GM19372 (cell line): ENCODE results near the gene GPRC5C.

ENCODE experiments used
- ATAC-seq: cut with Tn5 transposase; IDR thresholded peaks from one replicate; pipeline ENCODE4 v1.9.1; 2021; ENCODE audit warnings: mild to moderate bottlenecking, low read depth, moderate library complexity; ENCODE audit not compliant: unreplicated experiment

Gene GPRC5C, protein sequence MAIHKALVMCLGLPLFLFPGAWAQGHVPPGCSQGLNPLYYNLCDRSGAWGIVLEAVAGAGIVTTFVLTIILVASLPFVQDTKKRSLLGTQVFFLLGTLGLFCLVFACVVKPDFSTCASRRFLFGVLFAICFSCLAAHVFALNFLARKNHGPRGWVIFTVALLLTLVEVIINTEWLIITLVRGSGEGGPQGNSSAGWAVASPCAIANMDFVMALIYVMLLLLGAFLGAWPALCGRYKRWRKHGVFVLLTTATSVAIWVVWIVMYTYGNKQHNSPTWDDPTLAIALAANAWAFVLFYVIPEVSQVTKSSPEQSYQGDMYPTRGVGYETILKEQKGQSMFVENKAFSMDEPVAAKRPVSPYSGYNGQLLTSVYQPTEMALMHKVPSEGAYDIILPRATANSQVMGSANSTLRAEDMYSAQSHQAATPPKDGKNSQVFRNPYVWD

DNA sequence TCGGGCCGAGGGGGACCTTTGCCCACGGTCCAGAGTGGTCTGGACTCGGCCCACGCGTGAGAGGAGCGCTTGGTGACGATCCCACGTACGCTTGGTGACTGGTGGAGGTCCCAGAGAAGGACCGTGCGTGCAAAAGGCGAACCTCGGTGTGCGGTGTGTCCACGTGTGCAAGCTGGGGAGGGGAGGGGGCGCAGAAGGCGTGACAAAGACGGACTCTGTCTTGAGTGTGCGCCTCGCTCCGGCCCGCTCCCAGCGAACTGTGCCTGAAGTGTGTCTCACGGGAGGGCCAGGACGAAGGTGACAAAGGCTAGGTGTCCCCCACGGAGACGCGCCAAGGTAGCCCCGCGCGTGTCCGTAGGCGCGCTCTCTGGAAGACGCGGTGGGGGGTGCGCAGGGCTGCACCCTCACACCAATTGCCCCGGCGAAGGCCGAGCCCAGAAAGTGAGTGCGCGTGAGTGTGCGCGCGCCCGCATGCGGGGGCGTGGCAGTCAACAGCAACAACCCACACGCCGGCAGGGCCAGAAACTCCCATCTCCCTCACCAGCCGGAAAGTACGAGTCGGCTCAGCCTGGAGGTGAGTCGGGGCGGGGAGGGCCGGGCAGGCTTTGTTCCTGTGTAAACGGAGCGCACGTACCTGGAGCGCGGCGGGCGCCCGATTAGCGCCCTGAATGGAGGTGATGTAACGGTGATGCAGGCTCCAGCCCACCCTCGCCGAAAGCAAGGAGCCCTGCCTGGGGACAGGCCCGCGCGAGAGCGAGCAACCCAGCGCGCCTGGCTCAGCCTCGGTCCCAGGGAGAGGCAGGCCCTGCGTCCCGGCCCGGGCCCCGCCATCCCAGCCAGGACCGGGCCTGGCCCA lies at the start of gene GPRC5C:
Gene GPRC5C (plus strand): TSS at position 521 of the 856 bp plus-strand sequence. CDS start 7,689 bp downstream, outside the sequence.
- ATAC-seq = no peak

DNA sequence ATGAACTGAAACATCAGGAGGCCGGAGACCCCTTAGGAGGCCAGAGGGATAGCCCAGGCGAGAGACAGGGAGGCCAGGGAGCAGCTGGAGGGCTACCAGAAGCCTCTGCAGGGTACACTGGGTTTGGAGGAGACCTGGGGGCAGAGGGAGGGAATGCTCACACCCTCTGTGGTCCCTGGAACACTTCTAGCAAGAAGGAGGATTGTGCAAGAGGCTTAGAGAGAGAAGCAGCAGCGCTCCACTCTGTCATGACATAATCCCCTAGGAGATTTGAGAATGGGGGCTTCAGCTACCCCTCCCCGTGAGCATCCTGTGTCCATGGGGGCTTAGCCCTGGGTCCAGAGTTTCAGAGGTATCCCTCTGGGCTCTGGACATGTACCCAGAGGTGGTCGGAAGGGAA lies 48.7 kb upstream of the GPRC5C start:
- no peak for ATAC-seq

DNA sequence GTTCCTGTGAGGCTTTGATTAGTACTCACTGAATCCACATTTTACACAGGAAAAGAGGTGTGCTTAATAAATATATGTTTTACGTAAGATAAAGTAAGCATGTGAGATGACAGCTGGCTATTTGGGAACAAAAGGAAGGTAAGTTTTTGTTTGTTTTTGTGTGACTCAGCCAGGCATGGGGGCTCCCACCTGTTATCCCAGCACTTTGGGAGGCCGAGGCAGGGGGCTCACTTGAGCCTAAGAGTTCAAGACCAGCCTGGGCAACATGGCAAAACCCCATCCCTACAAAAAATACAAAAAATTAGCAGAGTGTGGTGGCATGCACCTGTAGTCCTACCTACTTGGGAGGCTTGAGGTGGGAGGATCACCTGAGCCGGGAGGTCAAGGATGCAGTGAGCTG lies 46.7 kb upstream of the GPRC5C start:
- no peak for ATAC-seq

DNA sequence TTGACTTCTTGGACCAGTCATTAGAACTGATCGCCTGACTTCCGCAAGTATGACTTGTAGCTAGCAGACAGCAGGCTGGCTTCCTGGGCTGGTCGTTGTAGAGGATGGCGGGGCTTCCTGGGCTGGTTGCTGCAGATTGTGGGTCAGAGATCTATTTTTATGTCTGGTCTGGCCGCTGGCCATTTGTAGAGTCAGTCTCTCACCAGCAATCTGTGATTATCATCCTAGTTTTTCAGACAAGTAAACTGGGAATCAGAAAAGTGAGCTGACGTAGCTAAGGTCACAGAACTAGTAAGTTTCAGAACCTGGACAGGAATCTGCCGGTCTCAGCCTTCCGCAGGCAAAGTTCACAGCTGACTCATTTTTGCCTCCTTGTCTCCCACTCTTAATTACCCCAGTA lies 45.5 kb upstream of the GPRC5C start:
- ATAC-seq = no peak

DNA sequence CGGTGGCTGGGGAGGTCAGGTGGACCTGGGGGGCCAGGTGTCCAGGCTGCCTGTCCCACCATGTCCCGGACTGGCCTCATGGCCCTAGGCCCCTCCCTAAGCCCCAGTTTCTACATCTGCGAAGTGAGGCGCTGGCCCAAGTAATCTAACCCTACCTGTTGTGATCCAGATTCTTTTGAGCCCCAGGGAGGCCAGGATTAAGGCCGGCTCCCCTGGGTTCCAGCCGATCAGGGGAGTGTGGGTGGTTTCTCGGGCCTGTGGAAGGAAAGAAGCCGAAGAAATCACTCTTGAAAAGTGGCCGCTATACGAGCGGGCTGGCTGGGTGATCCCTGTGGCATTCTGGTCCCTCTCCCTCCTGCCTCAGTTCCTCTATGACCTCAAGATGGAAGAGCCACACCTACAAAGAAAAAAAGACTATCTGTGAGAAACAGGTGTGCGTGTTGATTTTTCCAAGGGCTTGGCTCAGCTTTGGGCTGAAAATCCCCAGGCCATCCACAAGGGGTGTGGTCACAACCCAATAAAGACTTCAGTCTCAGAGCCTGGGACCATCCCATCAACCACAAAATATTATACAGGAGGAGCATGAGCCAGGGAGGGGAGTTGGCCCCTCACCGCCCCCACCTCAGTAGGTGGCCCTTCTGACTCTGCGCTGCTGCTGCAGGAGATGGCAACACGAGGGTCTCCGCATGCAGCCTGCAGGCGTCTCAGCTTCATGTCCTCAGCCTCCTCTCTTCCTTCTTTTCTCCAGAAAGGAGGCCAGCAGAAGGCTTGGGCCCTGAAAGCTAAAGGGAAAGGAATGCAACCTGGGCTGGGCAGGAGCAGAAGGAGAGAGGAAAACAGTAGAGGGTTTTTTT lies 44.3 kb upstream of the GPRC5C start:
- no peak for ATAC-seq

DNA sequence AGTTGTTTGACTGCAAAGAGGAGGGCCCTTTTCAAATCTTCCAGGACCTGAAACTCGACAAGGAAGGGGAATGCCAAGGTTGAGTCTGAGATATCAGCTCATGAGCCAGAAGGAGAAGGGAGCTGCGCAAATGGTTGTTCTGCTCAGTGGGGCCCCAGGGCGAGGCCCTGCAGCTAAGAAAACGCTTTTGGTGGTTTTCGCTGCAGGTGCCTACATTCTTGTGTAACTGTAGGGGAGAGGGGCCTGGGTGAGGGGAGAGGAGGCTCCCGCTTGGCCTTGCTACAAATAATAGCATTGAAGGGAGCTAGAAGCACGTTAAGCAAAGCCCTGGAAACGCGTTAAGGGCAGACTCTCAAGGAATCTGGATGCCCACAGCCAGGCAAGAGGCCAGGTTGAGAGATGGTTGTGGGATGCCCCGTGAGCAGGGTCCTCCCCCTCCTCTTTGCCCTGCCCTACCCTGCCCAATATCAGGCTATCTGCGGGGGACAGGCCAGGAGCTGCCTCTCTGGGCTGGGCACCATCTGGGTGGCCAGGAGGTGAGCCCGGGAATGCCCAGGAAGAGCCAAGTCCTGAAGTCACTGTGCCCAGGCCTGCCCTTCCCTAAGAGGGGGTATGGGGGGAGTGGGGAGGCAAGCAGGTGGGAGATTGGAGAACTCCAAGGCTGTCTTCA lies 42.7 kb upstream of the GPRC5C start:
- no peak for ATAC-seq

DNA sequence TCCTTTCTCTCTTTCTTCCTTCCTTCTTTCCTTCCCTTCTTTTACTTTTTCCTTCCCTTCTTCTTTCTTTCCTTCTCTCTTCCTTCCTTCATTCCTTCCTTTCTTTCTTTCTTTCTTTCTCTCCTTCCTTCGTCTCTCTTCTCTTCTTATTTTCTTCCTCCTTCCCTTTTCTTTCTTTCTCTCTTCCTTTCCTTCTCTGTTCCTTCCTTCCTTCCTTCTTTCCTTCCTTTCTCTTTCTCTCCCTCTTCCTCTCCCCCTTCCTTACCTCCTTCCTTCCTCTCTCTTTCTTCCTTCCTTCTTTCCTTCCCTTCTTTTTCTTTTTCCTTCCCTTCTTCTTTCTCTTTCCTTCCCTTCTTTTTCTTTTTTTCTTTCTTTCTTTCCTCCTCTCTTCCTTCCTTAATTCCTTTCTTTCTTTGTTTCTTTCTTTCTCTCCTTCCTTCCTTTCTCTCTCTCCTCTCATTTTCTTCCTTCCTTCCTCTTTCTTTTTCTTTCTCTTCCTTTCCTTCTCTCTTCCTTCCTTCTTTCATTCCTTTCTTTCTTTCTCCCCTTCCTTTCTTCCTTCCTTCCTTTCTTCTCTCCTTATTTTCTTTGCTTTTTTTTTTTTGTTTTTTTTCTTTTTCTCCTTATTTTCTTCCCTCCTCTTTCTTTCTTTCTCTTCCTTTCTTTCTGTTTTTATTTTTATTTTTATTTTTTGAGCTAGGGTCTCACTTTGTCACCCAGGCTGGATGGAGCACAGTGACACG lies 41.8 kb upstream of the GPRC5C start:
- ATAC-seq = no peak

DNA sequence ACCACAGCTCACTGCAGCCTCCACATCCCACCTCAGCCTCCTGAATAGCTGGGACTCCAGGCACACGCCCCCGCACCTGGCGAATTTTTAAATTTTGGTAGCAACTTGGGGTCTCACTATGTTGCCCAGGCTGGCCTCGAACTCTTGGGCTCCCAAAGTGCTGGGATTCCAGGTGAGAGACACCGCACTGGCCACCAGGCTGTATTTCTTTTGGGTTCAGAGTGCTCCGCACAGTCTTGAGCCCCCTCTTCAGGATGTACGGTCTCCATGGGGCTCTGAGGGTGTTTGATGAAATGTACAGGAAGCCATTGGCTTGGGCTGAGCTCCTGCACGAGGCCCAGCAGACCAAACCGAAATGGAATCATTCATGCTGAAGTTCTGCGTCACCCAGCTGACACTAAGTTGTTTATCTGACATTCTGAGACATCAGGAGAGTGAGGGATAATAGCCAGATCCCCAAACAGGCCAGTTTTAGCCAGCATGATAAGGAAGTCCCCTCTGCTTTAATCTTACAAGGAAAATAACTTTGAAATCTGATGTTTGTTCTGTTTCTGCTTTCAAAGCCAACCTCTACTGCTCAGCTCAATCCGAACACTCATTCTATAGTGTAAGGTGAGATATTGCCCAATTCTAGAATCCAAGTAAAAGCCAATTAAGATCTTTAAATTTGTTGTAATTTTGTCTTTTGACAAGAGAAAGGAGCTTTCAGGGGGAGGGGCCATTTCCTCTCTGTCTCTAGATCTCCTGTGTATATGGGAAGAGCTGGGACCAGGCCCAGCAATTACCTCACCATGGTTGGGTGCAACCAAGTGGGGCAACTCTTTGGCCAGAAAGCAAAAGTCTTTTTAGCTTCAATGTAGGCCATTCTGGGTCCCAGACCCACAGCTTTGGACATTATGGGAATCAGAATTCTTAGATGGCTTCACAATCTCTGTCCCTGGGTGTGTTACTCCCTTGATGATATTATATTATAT lies 40.9 kb upstream of the GPRC5C start:
- ATAC-seq = no peak

DNA sequence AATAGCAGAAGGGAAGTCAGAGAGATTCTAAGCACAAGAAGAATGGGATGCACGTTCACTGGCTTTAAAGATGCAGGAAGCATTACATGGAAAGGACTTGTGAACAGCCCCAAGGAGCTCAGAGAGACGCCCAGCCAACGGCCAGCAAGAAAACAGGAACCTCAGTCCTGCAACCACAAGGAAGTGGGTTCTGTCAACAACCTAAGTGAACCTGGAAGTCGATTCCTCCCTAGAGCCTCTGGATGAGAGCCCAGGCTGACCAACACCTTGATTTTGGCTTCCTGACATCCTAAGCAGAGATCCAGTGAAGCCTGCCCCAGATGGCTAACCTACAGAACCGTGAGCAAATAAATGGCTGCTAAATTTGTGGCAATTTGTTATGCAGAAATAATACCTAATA lies 40.1 kb upstream of the GPRC5C start:
- no peak for ATAC-seq

DNA sequence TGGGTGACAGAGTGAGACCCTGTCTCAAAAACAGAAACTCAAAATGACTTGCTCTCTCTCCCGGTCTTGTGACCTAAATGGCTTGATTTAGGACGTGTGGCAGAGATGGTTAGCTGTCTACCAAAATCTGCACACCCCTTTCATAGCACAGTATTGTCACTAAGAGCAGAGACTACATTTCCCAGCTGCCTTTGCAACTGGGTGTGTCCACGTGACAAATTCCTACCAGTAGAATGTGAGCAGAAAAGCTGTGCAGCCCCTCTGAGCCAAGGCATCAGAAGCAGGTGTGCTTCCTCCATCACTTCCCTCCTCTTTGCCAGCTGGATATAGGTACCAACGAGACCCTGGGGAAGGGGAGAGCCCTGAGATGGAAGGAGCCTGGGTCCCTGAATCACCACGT lies 39.0 kb upstream of the GPRC5C start:
- no peak for ATAC-seq

DNA sequence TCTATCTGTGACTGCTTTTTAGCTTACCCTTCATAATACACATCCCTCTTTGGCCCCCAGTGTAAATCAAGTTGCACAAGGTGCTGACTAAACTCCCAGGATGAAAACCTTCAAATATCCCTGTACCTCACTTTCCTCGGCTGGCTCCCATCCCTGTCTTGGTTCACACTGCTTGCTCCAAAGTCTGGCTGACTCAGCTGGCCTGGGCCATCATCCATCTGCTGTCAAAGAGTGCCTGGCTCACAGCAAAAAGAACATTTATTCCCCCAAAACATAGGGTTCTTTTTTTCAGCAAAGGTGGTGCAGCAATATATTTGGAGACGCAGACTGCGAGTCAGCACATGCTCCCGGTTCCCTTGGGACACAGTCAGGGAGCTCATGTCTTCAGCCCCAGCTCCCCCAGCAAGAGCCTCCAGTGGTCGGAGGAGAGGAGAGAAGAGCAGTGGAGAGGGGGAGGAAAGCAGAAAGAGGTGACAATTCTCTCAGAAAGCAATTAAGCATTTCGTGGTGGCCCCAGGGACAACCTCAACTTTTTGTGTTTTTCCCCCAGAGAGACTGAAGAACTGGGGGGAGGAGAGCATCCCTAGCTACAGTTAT lies 38.4 kb upstream of the GPRC5C start:
- ATAC-seq = no peak

DNA sequence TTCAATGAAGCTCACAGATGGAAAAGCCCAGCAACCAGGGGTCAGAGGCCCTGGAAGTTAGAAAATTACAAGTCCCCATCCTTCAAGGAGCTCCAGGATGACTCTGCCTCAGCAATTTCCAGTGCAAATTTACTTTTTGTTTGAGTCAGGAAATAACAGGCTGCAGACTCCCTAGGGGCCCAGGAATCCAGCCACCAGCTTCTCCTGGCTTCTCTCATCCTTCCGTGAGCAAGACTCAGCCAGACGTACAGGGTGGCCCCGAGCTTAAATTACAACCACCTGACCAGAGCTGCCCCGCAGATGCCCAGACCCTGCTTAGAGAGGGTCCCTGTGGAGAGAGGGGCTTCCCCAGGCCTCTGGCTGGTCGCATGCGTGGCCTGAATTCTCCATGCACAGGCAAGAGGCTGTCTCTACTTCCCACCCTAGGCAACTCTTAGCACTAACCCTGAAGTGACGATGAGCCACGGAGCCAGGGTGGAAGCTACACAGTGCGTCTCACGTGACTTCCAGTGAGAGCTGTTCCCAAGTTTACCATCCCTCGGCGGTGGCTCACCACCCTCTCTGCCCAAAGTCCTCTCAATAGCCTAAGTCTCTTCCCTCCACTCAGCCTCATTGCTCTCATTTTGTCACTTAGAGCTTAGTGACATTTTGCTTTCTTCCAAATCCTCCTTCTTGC lies 37.5 kb upstream of the GPRC5C start:
- ATAC-seq = no peak

DNA sequence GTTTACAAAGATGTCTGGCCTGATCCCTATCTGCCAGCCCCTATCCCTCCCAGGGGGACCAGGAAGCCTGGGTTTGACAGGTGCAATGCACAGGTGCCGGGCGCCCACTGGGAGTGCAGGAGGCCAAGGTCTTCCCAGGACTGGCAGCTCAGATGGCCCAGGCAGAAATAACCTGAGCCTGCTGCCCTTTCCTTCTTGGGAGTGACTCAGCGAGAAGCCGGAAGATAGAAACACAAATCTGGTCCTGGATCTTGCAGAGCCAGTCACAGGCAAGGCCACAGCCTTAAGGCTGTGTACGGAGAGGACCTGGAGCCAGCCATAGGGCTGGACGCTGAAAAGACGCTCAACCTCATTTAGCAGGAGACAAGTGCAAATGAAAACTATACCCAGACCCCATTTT lies 36.9 kb upstream of the GPRC5C start:
- ATAC-seq = no peak

DNA sequence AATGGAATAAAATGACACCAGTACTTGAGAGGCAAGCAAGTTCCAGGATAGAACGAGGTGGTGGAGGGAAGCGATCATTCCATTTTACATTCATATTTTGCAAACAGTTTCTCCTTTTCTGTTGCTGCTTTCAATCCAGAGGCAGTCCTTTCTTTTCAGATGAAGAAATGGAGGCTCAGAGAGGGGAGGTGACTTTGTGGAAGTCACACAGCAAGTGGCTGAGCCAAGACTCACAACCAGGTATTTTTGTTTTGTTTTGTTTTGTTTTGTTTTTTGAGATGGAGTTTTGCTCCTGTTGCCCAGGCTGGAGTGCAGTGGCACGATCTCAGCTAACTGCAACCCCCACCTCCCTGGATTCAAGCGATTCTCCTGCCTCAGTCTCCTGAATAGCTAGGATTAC lies 35.3 kb upstream of the GPRC5C start:
- no peak for ATAC-seq

DNA sequence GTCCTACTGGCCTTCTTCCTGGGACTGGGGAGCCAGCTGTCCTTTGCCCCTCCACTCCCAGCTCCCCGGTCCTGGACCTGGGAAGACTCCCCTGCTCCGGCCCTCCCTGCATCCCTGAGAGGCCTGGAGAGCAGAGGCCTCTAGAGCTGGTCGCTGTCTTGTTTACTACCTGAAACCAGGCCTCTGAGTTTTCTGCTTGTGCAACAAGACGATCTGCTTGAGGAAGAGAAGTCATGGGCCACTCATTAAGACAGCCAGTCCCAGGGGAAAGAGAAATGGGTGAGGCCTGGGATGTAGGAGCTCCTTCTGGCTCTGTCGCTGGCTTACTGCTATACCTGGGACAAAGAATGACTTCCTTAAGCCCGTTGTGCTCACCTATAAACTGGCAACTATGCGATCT lies 29.8 kb upstream of the GPRC5C start:
- ATAC-seq = no peak

DNA sequence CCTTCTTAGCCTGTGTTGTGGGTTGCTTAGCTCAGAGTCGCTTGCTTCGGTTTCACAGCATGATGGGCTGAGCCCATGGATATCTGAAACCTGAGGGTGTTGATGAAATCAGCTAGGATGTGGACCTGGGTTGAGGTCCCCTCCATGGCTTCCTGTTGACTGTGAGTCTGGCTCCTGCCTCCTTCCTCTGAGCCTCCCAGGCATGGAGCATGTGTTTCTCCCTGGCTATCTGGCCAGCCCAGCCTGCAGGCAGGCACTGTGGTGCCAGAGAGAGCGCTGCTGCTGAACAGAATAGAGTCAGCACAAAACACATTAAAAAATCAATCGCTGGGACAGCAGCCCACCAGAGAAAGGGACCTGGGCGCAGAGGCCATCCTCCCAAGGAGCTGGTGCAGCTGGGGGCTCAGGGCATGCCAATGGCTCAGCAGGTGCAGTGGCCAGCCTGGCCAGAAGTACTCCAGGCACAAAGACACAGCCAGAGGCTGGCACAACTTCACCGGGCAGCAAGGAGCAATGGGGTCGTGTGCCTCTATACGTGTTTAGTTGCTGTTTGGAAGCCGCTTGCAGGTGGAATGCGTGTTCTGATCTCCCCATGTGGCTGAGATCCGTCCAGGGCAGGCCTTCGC lies 28.3 kb upstream of the GPRC5C start:
- no peak for ATAC-seq

DNA sequence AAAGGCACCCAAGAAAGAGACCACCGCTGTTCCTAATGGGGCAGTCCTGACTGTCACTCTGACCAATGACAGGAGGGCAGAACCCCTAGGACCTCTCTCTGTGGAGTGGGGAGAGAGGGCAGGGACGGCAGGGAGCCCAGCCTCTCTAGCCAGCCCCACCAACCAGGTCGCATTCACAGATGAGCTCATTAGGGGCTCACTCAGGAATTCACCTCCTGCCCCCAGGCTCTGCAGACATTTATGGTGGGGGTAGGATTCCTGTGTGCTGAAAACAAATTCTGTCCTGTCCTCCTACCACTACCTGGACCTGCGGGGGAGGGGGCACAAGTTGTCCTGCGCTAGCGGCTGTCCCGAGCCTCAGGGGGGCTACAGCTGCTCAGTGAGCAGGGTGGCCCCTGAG lies 27.7 kb upstream of the GPRC5C start:
- no peak for ATAC-seq
